ENCODE results near the gene NEK3.
"Not testable (repeated sequence)": the region's sequence is repeated elsewhere in the genome, so short reads cannot be mapped to it uniquely, and the experiment has no call there.

DNA sequence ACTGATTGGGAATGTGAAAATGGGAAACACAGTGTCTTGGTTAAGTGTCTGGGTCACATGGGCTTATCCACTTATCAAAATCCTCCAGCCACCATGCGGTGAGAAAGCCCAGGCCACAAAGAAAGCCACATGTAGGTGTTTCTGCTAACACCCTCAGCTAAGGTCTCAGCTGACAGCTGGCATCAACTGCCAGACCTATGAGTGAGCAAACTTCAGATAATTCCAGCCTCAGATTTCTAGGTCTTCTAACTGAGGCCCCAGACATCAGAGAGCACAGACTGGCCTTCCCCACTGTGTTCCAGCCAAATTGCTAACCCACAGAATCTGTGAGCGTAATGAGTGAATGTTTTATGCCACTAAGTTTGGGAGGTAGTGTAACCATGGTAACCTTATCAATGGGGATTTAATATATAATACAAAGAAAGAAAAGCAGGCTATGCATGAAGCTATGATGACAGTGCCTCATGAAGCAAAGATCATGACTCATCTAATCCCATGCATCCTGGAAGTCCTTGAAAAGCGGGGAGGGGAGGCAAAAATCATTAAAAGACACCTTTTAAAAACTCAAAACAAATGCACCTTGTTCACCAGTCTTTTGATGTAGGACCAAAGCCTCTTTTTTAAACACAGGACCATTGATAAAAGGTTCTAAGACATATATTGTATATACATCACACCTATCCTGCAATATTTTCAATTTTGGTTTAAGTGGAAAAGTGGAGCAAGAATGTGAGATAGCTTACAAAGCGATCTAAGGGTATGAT lies 28.2 kb upstream of the NEK3 start:
- not testable (repeated sequence) for TF ChIP-seq EZH2 (IDR thresholded peaks at IDR 0.05; ENCODE audit: low read length, missing control alignments); CTCF (conservative IDR thresholded peaks at IDR 0.05 in 1 of 2, IDR thresholded peaks at IDR 0.05 in 1 of 2; ENCODE audit: low read depth in 1 of 2, low read length in 2 of 2)

All from fibroblast of lung (primary cell).